BJ (cell line): Measurements from ENCODE around the gene CACNG7. TPM values are rescaled to one million over a fixed set of nuclear protein-coding genes. Genes with fewer than 3 reads are reported as not detected.

ENCODE experiments used
- CTCF ChIA-PET: fragments of 350-600 bp; formaldehyde crosslinking; extraction: SDS; loops from one replicate; lab custom pipeline; 2021; ENCODE audit warnings: antibody characterized with exemption, inconsistent platforms; lab: Yijun Ruan, JAX
- POLR2A ChIA-PET: fragments of 300-600 bp; sonication (Branson Sonifier 250); formaldehyde crosslinking; extraction: SDS; loops from one replicate; lab custom pipeline; 2021; ENCODE audit warnings: antibody characterized with exemption; lab: Charles Lee
- DNase-seq: peaks from one replicate; pipeline ENCODE4 v3.0.0-alpha.2; 2011; ENCODE audit warnings: low read depth
- H3K27me3 ChIP-seq: 2 replicates; pipeline ENCODE4 v1.6.0; 2011; ENCODE audit warnings: low read length; ENCODE audit not compliant: control insufficient read depth, insufficient read depth
- H3K36me3 ChIP-seq: 2 replicates; pipeline ENCODE4 v1.5.1; 2011; ENCODE audit warnings: low read length; ENCODE audit not compliant: control insufficient read depth, insufficient read depth
- H3K4me3 ChIP-seq: 2 replicates; pipeline ENCODE4 v1.5.1; 2011; ENCODE audit warnings: low read depth, mild to moderate bottlenecking, control low read depth, low read length
- CTCF ChIP-seq: IDR thresholded peaks from 2 replicates; pipeline ENCODE4 v1.5.1; 2011; ENCODE audit warnings: low read depth, mild to moderate bottlenecking, control low read depth, inconsistent platforms, low read length, moderate library complexity; ENCODE audit not compliant: insufficient read depth
- polyA plus RNA-seq: library from polyadenylated mRNA; depleted of rRNA; stranded (reverse); fragments of >200 nt; gene quantifications from 2 replicates; pipeline ENCODE4 v1.2.3, GENCODE V29; 2011

CACNG7 gene
- polyA plus RNA-seq, 1 experiment, result 0.90 TPM

- CTCF ChIA-PET, result interaction anchor here (0.9 to 1.3 kb wide), 2 partner anchors 10 to 113 kb away, joined by 3 to 4 read pairs; no protein-coding TSS in a partner anchor
- H3K36me3 ChIP-seq, result no peaks in the 10 kb centered on the region
- POLR2A ChIA-PET, result no interaction called here
- no peak for DNase-seq
- no peak for TF ChIP-seq CTCF
- no peak overlapping the region for H3K4me3 ChIP-seq
- H3K27me3 ChIP-seq, result no peaks in the 10 kb centered on the region
Observed at GRCh38 chr19:53917356-53917755, 8.3 kb downstream of the CACNG7 start.

GRCh38 chr19:53927739-53928138 lies 18.7 kb downstream of the CACNG7 start:
- Histone ChIP-seq H3K4me3 (no peak overlapping the region), H3K36me3 (no peaks in the 10 kb centered on the region), H3K27me3 (no peaks in the 10 kb centered on the region)
- DNase-seq, result no peak
- ChIA-PET CTCF (interaction anchor here (0.6 to 1.9 kb wide), 3 partner anchors 10 to 96 kb away, joined by 3 to 6 read pairs (median 6); no protein-coding TSS in a partner anchor), POLR2A (no interaction called here)
- TF ChIP-seq CTCF, result no peak

GRCh38 chr19:53936029-53936428 lies 27.0 kb downstream of the CACNG7 start:
- H3K4me3 ChIP-seq, result no peak overlapping the region
- H3K27me3 ChIP-seq, result no peaks in the 10 kb centered on the region
- TF ChIP-seq CTCF, result no peak
- CTCF ChIA-PET, result no interaction called here
- DNase-seq, result no peak
- no peaks in the 10 kb centered on the region for H3K36me3 ChIP-seq
- POLR2A ChIA-PET, result no interaction called here

GRCh38 chr19:53942001-53942786 lies 33.1 kb downstream of the CACNG7 start:
- ChIA-PET CTCF (interaction anchor here (0.7 kb wide), 1 partner anchor 8 kb away, joined by 3 read pairs; no protein-coding TSS in a partner anchor), POLR2A (no interaction called here)
- no peaks in the 10 kb centered on the region for H3K36me3 ChIP-seq
- H3K27me3 ChIP-seq, result peaks cover 4% of the 10 kb centered on the region
- no peak for TF ChIP-seq CTCF
- no peak overlapping the region for H3K4me3 ChIP-seq
- no peak for DNase-seq

GRCh38 chr19:53944416-53944815 lies 35.3 kb downstream of the CACNG7 start:
- no peak for DNase-seq
- POLR2A ChIA-PET, result no interaction called here
- no peak for TF ChIP-seq CTCF
- Histone ChIP-seq H3K27me3 (peaks cover 4% of the 10 kb centered on the region), H3K36me3 (no peaks in the 10 kb centered on the region), H3K4me3 (no peak overlapping the region)
- CTCF ChIA-PET, result no interaction called here
